ENCODE measurements around the gene THAP8.

THAP8 gene

GRCh38 chr19:36026091-36026876, 27.8 kb downstream of the THAP8 start:
- H3K9me3 ChIP-seq (ENCODE audit: control insufficient read depth, insufficient read depth, low read length) = no peaks in the 10 kb centered on the region
- no peaks in the 10 kb centered on the region for H3K4me1 ChIP-seq (ENCODE audit: control insufficient read depth, low read length)
- no peak overlapping the region for H3K4me3 ChIP-seq (ENCODE audit: low read length)

DNA sequence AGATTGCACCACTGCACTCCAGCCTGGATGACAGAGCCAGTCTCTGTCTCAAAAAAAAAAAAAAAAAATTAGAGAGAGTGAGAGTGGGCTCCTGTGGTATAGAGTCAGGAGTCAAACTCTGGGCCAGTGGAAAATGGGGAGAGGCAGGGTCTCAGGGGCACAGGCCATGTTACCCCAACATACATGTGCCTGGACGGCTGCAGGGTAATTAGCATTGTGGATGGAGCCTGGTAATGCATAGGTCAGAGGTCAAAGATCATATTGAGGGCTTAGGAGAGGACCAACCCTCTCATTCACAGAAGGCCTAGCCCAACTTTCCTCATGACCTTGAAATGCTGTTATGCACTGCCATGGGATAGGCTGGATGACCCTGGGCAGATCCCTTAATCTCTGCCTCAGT, 28.5 kb downstream of the THAP8 start:
- Histone ChIP-seq H3F3A (ENCODE audit: control insufficient read depth, insufficient read depth) (no peaks in the 10 kb centered on the region), H3K9me3 (ENCODE audit: control insufficient read depth, insufficient read depth, low read length) (no peaks in the 10 kb centered on the region), H3K4me1 (ENCODE audit: control insufficient read depth, low read length) (no peaks in the 10 kb centered on the region), H3K27ac (ENCODE audit: low read depth, low read length) (no peak overlapping the region), H4K20me1 (ENCODE audit: control insufficient read depth, insufficient read depth, low read depth, low read length) (no peaks in the 10 kb centered on the region), H3K4me3 (ENCODE audit: low read length) (no peak overlapping the region), H3K9me2 (replicated peaks; ENCODE audit: control insufficient read depth, low read length) (no peaks in the 10 kb centered on the region), H3K36me3 (ENCODE audit: control insufficient read depth, low read length) (peaks cover 15% of the 10 kb centered on the region), H3K4me2 (ENCODE audit: low read length) (no peak overlapping the region), H3K27me3 (ENCODE audit: control insufficient read depth, low read length) (no peaks in the 10 kb centered on the region), H3K79me2 (ENCODE audit: control insufficient read depth, low read length) (no peaks in the 10 kb centered on the region)
- TF ChIP-seq EZH2phosphoT487 (IDR thresholded peaks at IDR 0.05; ENCODE audit: borderline replicate concordance, low read length) (no peak), CTCF (IDR thresholded peaks at IDR 0.05; ENCODE audit: low read depth, low read length, poor library complexity, severe bottlenecking) (no peak)

More at GRCh38 chr19:36026091-36026876, 27.8 kb downstream of the THAP8 start:
- H3K27ac ChIP-seq (ENCODE audit: low read depth, low read length) = no peak overlapping the region
- no peaks in the 10 kb centered on the region for H4K20me1 ChIP-seq (ENCODE audit: control insufficient read depth, insufficient read depth, low read depth, low read length)
- H3K36me3 ChIP-seq (ENCODE audit: control insufficient read depth, low read length) = peaks cover 15% of the 10 kb centered on the region
- H3K27me3 ChIP-seq (ENCODE audit: control insufficient read depth, low read length) = no peaks in the 10 kb centered on the region
- no peaks in the 10 kb centered on the region for H3F3A ChIP-seq (ENCODE audit: control insufficient read depth, insufficient read depth)
- no peak for TF ChIP-seq EZH2phosphoT487 (IDR thresholded peaks at IDR 0.05; ENCODE audit: borderline replicate concordance, low read length)
- TF ChIP-seq CTCF (IDR thresholded peaks at IDR 0.05; ENCODE audit: low read depth, low read length, poor library complexity, severe bottlenecking) = no peak
- no peak overlapping the region for H3K4me2 ChIP-seq (ENCODE audit: low read length)
- H3K79me2 ChIP-seq (ENCODE audit: control insufficient read depth, low read length) = no peaks in the 10 kb centered on the region
- H3K9me2 ChIP-seq (replicated peaks; ENCODE audit: control insufficient read depth, low read length) = no peaks in the 10 kb centered on the region

DNA sequence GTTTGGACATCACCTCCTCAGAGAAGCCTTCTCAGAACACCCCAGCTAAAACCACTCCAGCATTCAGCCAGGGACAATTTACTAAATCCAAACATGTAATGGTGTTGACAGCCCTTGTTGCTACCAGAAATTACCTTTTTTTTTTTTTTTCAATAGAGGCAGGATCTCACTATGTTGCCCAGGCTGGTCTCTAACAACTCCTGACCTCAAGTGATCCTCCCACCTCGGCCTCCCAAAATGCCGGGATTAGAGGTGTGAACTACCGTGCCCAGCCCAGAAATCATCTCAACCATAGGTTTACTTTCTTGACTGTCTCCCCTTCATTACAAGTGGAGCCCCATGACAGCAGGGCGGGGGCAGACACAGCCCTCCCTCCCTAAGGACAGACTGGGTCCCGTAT, 30.7 kb downstream of the THAP8 start:
- Histone ChIP-seq H3K9me3 (ENCODE audit: control insufficient read depth, insufficient read depth, low read length) (no peaks in the 10 kb centered on the region), H3K4me2 (ENCODE audit: low read length) (no peak overlapping the region), H3K4me3 (ENCODE audit: low read length) (no peak overlapping the region), H3K27me3 (ENCODE audit: control insufficient read depth, low read length) (no peaks in the 10 kb centered on the region), H3F3A (ENCODE audit: control insufficient read depth, insufficient read depth) (no peaks in the 10 kb centered on the region), H3K4me1 (ENCODE audit: control insufficient read depth, low read length) (no peaks in the 10 kb centered on the region), H3K36me3 (ENCODE audit: control insufficient read depth, low read length) (peaks cover 18% of the 10 kb centered on the region), H3K27ac (ENCODE audit: low read depth, low read length) (no peak overlapping the region), H3K9me2 (replicated peaks; ENCODE audit: control insufficient read depth, low read length) (no peaks in the 10 kb centered on the region), H4K20me1 (ENCODE audit: control insufficient read depth, insufficient read depth, low read depth, low read length) (no peaks in the 10 kb centered on the region), H3K79me2 (ENCODE audit: control insufficient read depth, low read length) (no peaks in the 10 kb centered on the region)
- TF ChIP-seq EZH2phosphoT487 (IDR thresholded peaks at IDR 0.05; ENCODE audit: borderline replicate concordance, low read length) (no peak), CTCF (IDR thresholded peaks at IDR 0.05; ENCODE audit: low read depth, low read length, poor library complexity, severe bottlenecking) (no peak)
